ENCODE results near the gene TANGO6. TPM values are rescaled to one million over a fixed set of nuclear protein-coding genes. Genes with fewer than 3 reads are reported as not detected.

Gene TANGO6
- polyA plus RNA-seq, 1 donor (not counting 4 experiments of a cell fraction or from before 2014, with no cell fraction given), result 13.1 TPM

- FAIRE-seq, result no peak
- dilution Hi-C loops (cut with MboI; ENCODE audit: extremely low pct_ligation_motif_present, low sequenced_read_pairs), result no loop called here
Measured at GRCh38 chr16:69116256-69116875, 273.0 kb downstream of the TANGO6 start.

GRCh38 chr16:69116906-69117305 lies 273.6 kb downstream of the TANGO6 start:
- H3K79me2 ChIP-seq (ENCODE audit: control insufficient read depth, insufficient read depth, low read length), result peaks cover 27% of the 10 kb centered on the region
- DNase-seq (ENCODE audit: low read depth, low spot score) (no peak), FAIRE-seq (no peak)
- no peak overlapping the region for H3K27ac ChIP-seq (ENCODE audit: control insufficient read depth, insufficient read depth, low read length)
- no peaks in the 10 kb centered on the region for H3K9me3 ChIP-seq (ENCODE audit: control insufficient read depth, low read depth, low read length)
- no peak for TF ChIP-seq EZH2 (IDR thresholded peaks at IDR 0.05; ENCODE audit: low read length)
- H3K27me3 ChIP-seq (ENCODE audit: control insufficient read depth, extremely low read depth, insufficient read depth, low read length), result no peaks in the 10 kb centered on the region
- H3K4me1 ChIP-seq (ENCODE audit: control insufficient read depth, extremely low read depth, insufficient read depth, low read length), result peaks cover 2% of the 10 kb centered on the region
- H3K4me2 ChIP-seq (ENCODE audit: control insufficient read depth, extremely low read depth, insufficient read depth, low read depth, low read length), result no peak overlapping the region
- H2AFZ ChIP-seq (ENCODE audit: control insufficient read depth, low read length), result no peak overlapping the region
- dilution Hi-C loops (cut with MboI; ENCODE audit: extremely low pct_ligation_motif_present, low sequenced_read_pairs), result no loop called here
- no peak overlapping the region for H3K9ac ChIP-seq (ENCODE audit: control insufficient read depth, extremely low read depth, insufficient read depth, low read length)
- no peak overlapping the region for H3K4me3 ChIP-seq (ENCODE audit: control insufficient read depth in 2 of 3, extremely low read depth in 1 of 3, insufficient read depth in 2 of 3, low read depth in 1 of 3, low read length in 3 of 3)
- peaks cover 35% of the 10 kb centered on the region for H4K20me1 ChIP-seq (ENCODE audit: control insufficient read depth, extremely low read depth, insufficient read depth, low read length)
- H3K36me3 ChIP-seq (ENCODE audit: control insufficient read depth in 2 of 2, extremely low read depth in 1 of 2, insufficient read depth in 2 of 2, low read length in 2 of 2), result peaks cover 47 to 52% of the 10 kb centered on the region in 2 experiments
- peaks cover 2% of the 10 kb centered on the region for H3K9me1 ChIP-seq (ENCODE audit: control insufficient read depth, extremely low read depth, insufficient read depth, low read length)

More at GRCh38 chr16:69116256-69116875, 273.0 kb downstream of the TANGO6 start:
- peaks cover 32% of the 10 kb centered on the region for H3K79me2 ChIP-seq (ENCODE audit: control insufficient read depth, insufficient read depth, low read length)
- H3K27me3 ChIP-seq (ENCODE audit: control insufficient read depth, extremely low read depth, insufficient read depth, low read length), result no peaks in the 10 kb centered on the region
- H2AFZ ChIP-seq (ENCODE audit: control insufficient read depth, low read length), result no peak overlapping the region
- H3K4me1 ChIP-seq (ENCODE audit: control insufficient read depth, extremely low read depth, insufficient read depth, low read length), result peaks cover 8% of the 10 kb centered on the region
- DNase-seq (ENCODE audit: low read depth, low spot score), result no peak
- H3K9ac ChIP-seq (ENCODE audit: control insufficient read depth, extremely low read depth, insufficient read depth, low read length), result no peak overlapping the region
- no peak overlapping the region for H3K4me2 ChIP-seq (ENCODE audit: control insufficient read depth, extremely low read depth, insufficient read depth, low read depth, low read length)
- H3K27ac ChIP-seq (ENCODE audit: control insufficient read depth, insufficient read depth, low read length), result no peak overlapping the region
- H3K9me1 ChIP-seq (ENCODE audit: control insufficient read depth, extremely low read depth, insufficient read depth, low read length), result peaks cover 3% of the 10 kb centered on the region
- TF ChIP-seq EZH2 (IDR thresholded peaks at IDR 0.05; ENCODE audit: low read length) (no peak), CTCF (optimal IDR thresholded peaks at IDR 0.05 in 1 of 3, IDR thresholded peaks at IDR 0.05 in 1 of 3, conservative IDR thresholded peaks at IDR 0.05 in 1 of 3; ENCODE audit: extremely low read depth in 1 of 3, insufficient read depth in 2 of 3, low read length in 3 of 3) (no peak)
- H3K9me3 ChIP-seq (ENCODE audit: control insufficient read depth, low read depth, low read length), result no peaks in the 10 kb centered on the region
- peaks cover 40% of the 10 kb centered on the region for H4K20me1 ChIP-seq (ENCODE audit: control insufficient read depth, extremely low read depth, insufficient read depth, low read length)
- H3K36me3 ChIP-seq (ENCODE audit: control insufficient read depth in 2 of 2, extremely low read depth in 1 of 2, insufficient read depth in 2 of 2, low read length in 2 of 2), result peaks cover 51 to 57% of the 10 kb centered on the region in 2 experiments
- no peak overlapping the region for H3K4me3 ChIP-seq (ENCODE audit: control insufficient read depth in 2 of 3, extremely low read depth in 1 of 3, insufficient read depth in 2 of 3, low read depth in 1 of 3, low read length in 3 of 3)

GRCh38 chr16:69118468-69118867 lies 275.1 kb downstream of the TANGO6 start:
- no peak for TF ChIP-seq EZH2 (IDR thresholded peaks at IDR 0.05; ENCODE audit: low read length)
- TF ChIP-seq CTCF (optimal IDR thresholded peaks at IDR 0.05 in 1 of 3, IDR thresholded peaks at IDR 0.05 in 1 of 3, conservative IDR thresholded peaks at IDR 0.05 in 1 of 3; ENCODE audit: extremely low read depth in 1 of 3, insufficient read depth in 2 of 3, low read length in 3 of 3), result no peak
- Histone ChIP-seq H3K79me2 (ENCODE audit: control insufficient read depth, insufficient read depth, low read length) (peaks cover 17% of the 10 kb centered on the region), H3K9ac (ENCODE audit: control insufficient read depth, extremely low read depth, insufficient read depth, low read length) (no peak overlapping the region), H3K9me1 (ENCODE audit: control insufficient read depth, extremely low read depth, insufficient read depth, low read length) (no peaks in the 10 kb centered on the region), H3K27me3 (ENCODE audit: control insufficient read depth, extremely low read depth, insufficient read depth, low read length) (no peaks in the 10 kb centered on the region), H3K4me3 (ENCODE audit: control insufficient read depth in 2 of 3, extremely low read depth in 1 of 3, insufficient read depth in 2 of 3, low read depth in 1 of 3, low read length in 3 of 3) (no peak overlapping the region), H3K4me1 (ENCODE audit: control insufficient read depth, extremely low read depth, insufficient read depth, low read length) (no peaks in the 10 kb centered on the region), H3K36me3 (ENCODE audit: control insufficient read depth in 2 of 2, extremely low read depth in 1 of 2, insufficient read depth in 2 of 2, low read length in 2 of 2) (peaks cover 32 to 40% of the 10 kb centered on the region in 2 experiments), H2AFZ (ENCODE audit: control insufficient read depth, low read length) (no peak overlapping the region), H4K20me1 (ENCODE audit: control insufficient read depth, extremely low read depth, insufficient read depth, low read length) (peaks cover 24% of the 10 kb centered on the region), H3K27ac (ENCODE audit: control insufficient read depth, insufficient read depth, low read length) (no peak overlapping the region), H3K4me2 (ENCODE audit: control insufficient read depth, extremely low read depth, insufficient read depth, low read depth, low read length) (no peak overlapping the region), H3K9me3 (ENCODE audit: control insufficient read depth, low read depth, low read length) (no peaks in the 10 kb centered on the region)
- dilution Hi-C loops (cut with MboI; ENCODE audit: extremely low pct_ligation_motif_present, low sequenced_read_pairs), result no loop called here
- DNase-seq (ENCODE audit: low read depth, low spot score) (no peak), FAIRE-seq (no peak)

All from keratinocyte (primary cell).